ENCODE results near the gene FZD4.
"Not testable (repeated sequence)": the region's sequence is repeated elsewhere in the genome, so short reads cannot be mapped to it uniquely, and the experiment has no call there.

The FZD4 gene

GRCh38 chr11:86934926-86935579, 20.1 kb downstream of the FZD4 start:
- DNase-seq = peak; percentile 32

GRCh38 chr11:86934582-86934900, 20.7 kb downstream of the FZD4 start:
- DNase-seq = no peak

GRCh38 chr11:86933891-86934581, 21.2 kb downstream of the FZD4 start:
- peak; percentile 42 for DNase-seq

- DNase-seq = no peak
These were observed 22.0 kb downstream of the FZD4 start for GRCh38 chr11:86932924-86933875.

- DNase-seq = no peak
These were observed 23.0 kb downstream of the FZD4 start for GRCh38 chr11:86932259-86932585.

- no peak for DNase-seq
These were observed 23.5 kb downstream of the FZD4 start for GRCh38 chr11:86931548-86932258.

GRCh38 chr11:86930957-86931547, 24.1 kb downstream of the FZD4 start:
- DNase-seq = no peak

- no peak for DNase-seq
These were observed 28.2 kb downstream of the FZD4 start for GRCh38 chr11:86926975-86927374.

GRCh38 chr11:86923999-86924766, 31.0 kb downstream of the FZD4 start:
- no peak for DNase-seq

GRCh38 chr11:86922225-86922624, 33.0 kb downstream of the FZD4 start:
- no peak for DNase-seq

- peak; percentile 81 for DNase-seq
These were observed 35.5 kb downstream of the FZD4 start for GRCh38 chr11:86919557-86920210.

- DNase-seq = no peak
These were observed 36.2 kb downstream of the FZD4 start for GRCh38 chr11:86918973-86919372.

- no peak for DNase-seq
These were observed 36.7 kb downstream of the FZD4 start for GRCh38 chr11:86918496-86918895.

GRCh38 chr11:86917589-86917988, 37.6 kb downstream of the FZD4 start:
- DNase-seq = no peak

- DNase-seq = peak; percentile 64
These were observed 38.9 kb downstream of the FZD4 start for GRCh38 chr11:86916330-86916729.

- not testable (repeated sequence) for DNase-seq
These were observed 39.3 kb downstream of the FZD4 start for GRCh38 chr11:86915850-86916249.

- DNase-seq = peak; percentile 30
These were observed 40.2 kb downstream of the FZD4 start for GRCh38 chr11:86914865-86915519.

- no peak for DNase-seq
These were observed 43.0 kb downstream of the FZD4 start for GRCh38 chr11:86912238-86912637.

- DNase-seq = no peak
These were observed 44.6 kb downstream of the FZD4 start for GRCh38 chr11:86910592-86910991.

- DNase-seq = no peak
These were observed 49.0 kb downstream of the FZD4 start for GRCh38 chr11:86906198-86906597.

GRCh38 chr11:86905252-86905651, 49.9 kb downstream of the FZD4 start:
- DNase-seq = no peak

Measured in eye (tissue), 1 donor.